ENCODE data around the gene ANXA1. TPM values are rescaled to one million over a fixed set of nuclear protein-coding genes. Genes with fewer than 3 reads are reported as not detected.

Gene ANXA1
- total and polyA plus RNA-seq, 5 donors: 46.7 to 139 (median 94.3) TPM

GRCh38 chr9:73121375-73121935 is 30.2 kb upstream of the ANXA1 start:
- H3K4me1 ChIP-seq (ENCODE audit: control insufficient read depth, insufficient read depth, low read length): no peaks in the 10 kb centered on the region
- H3K27ac ChIP-seq (ENCODE audit: low read length): no peak overlapping the region
- intact Hi-C loops (cut with DNase I): loop anchor here in 1 of 4 donors (10.0 kb wide), 1 partner anchor 53 kb away; no protein-coding TSS in a partner anchor
- no peaks in the 10 kb centered on the region for H3K27me3 ChIP-seq (ENCODE audit: control insufficient read depth, insufficient read depth)
- no peak overlapping the region for H3K4me3 ChIP-seq (ENCODE audit: low read length)
- DNase-seq (no peak), ATAC-seq (no peak)
- WGBS: 89% methylated on average over 1 of the region's 1 CpG
- H3K9me3 ChIP-seq (ENCODE audit: control insufficient read depth, low read length): no peaks in the 10 kb centered on the region

- DNase-seq: no peak
- Histone ChIP-seq H3K27ac (ENCODE audit: low read length) (no peak overlapping the region), H3K4me1 (ENCODE audit: control insufficient read depth, insufficient read depth, low read length) (no peaks in the 10 kb centered on the region), H3K4me3 (ENCODE audit: low read length) (no peak overlapping the region), H3K27me3 (ENCODE audit: control insufficient read depth, insufficient read depth) (no peaks in the 10 kb centered on the region), H3K9me3 (ENCODE audit: control insufficient read depth, low read length) (no peaks in the 10 kb centered on the region)
- intact Hi-C loops (cut with DNase I): loop anchor here in 1 of 4 donors (10.0 kb wide), 1 partner anchor 49 kb away; no protein-coding TSS in a partner anchor
- no peak for ATAC-seq
- 82% methylated on average over 1 of the region's 1 CpG for WGBS
Measured at GRCh38 chr9:73125651-73126050, 26.0 kb upstream of the ANXA1 start.

GRCh38 chr9:73129941-73130685 is 21.6 kb upstream of the ANXA1 start:
- WGBS: 68% methylated on average over 6 of the region's 6 CpGs
- no peaks in the 10 kb centered on the region for H3K4me1 ChIP-seq (ENCODE audit: control insufficient read depth, insufficient read depth, low read length)
- intact Hi-C loops (cut with DNase I): loop anchor here in 1 of 4 donors (10.0 kb wide), 1 partner anchor 45 kb away; no protein-coding TSS in a partner anchor
- no peaks in the 10 kb centered on the region for H3K9me3 ChIP-seq (ENCODE audit: control insufficient read depth, low read length)
- no peaks in the 10 kb centered on the region for H3K27me3 ChIP-seq (ENCODE audit: control insufficient read depth, insufficient read depth)
- H3K27ac ChIP-seq (ENCODE audit: low read length): no peak overlapping the region
- H3K4me3 ChIP-seq (ENCODE audit: low read length): no peak overlapping the region
- ATAC-seq: no peak
- no peak for DNase-seq

- DNase-seq (no peak), ATAC-seq (no peak)
- Histone ChIP-seq H3K4me3 (ENCODE audit: low read length) (peak overlapping the region; percentile 96), H3K9me3 (ENCODE audit: control insufficient read depth, low read length) (no peaks in the 10 kb centered on the region), H3K4me1 (ENCODE audit: control insufficient read depth, insufficient read depth, low read length) (no peaks in the 10 kb centered on the region), H3K27ac (ENCODE audit: low read length) (no peak overlapping the region), H3K27me3 (ENCODE audit: control insufficient read depth, insufficient read depth) (no peaks in the 10 kb centered on the region)
- intact Hi-C loops (cut with DNase I): no loop called here
- 38% methylated on average over 4 of the region's 4 CpGs for WGBS
Measured at GRCh38 chr9:73131461-73131860, 20.2 kb upstream of the ANXA1 start.

GRCh38 chr9:73132034-73132776 is 19.5 kb upstream of the ANXA1 start:
- no peaks in the 10 kb centered on the region for H3K4me1 ChIP-seq (ENCODE audit: control insufficient read depth, insufficient read depth, low read length)
- H3K27ac ChIP-seq (ENCODE audit: low read length): peak overlapping the region; percentile 82
- peak overlapping the region; percentile 96 for H3K4me3 ChIP-seq (ENCODE audit: low read length)
- 7% methylated on average over 15 of the region's 15 CpGs for WGBS
- no peaks in the 10 kb centered on the region for H3K27me3 ChIP-seq (ENCODE audit: control insufficient read depth, insufficient read depth)
- intact Hi-C loops (cut with DNase I): no loop called here
- DNase-seq (peak; percentile 71 to 88 (median 80)), ATAC-seq (peak; percentile 94 to 95)
- no peaks in the 10 kb centered on the region for H3K9me3 ChIP-seq (ENCODE audit: control insufficient read depth, low read length)

GRCh38 chr9:73133022-73133651 is 18.5 kb upstream of the ANXA1 start:
- DNase-seq: no peak
- WGBS: 63% methylated on average over 3 of the region's 3 CpGs
- intact Hi-C loops (cut with DNase I): no loop called here
- no peak overlapping the region for H3K27ac ChIP-seq (ENCODE audit: low read length)
- H3K27me3 ChIP-seq (ENCODE audit: control insufficient read depth, insufficient read depth): no peaks in the 10 kb centered on the region
- no peaks in the 10 kb centered on the region for H3K4me1 ChIP-seq (ENCODE audit: control insufficient read depth, insufficient read depth, low read length)
- no peak for ATAC-seq
- no peaks in the 10 kb centered on the region for H3K9me3 ChIP-seq (ENCODE audit: control insufficient read depth, low read length)
- peak overlapping the region; percentile 96 for H3K4me3 ChIP-seq (ENCODE audit: low read length)

GRCh38 chr9:73133921-73134407 is 17.7 kb upstream of the ANXA1 start:
- ATAC-seq (peak; percentile 40 to 73), DNase-seq (no peak)
- intact Hi-C loops (cut with DNase I): no loop called here
- no peak overlapping the region for H3K4me3 ChIP-seq (ENCODE audit: low read length)
- no peaks in the 10 kb centered on the region for H3K27me3 ChIP-seq (ENCODE audit: control insufficient read depth, insufficient read depth)
- WGBS: 62% methylated on average over 2 of the region's 2 CpGs
- H3K27ac ChIP-seq (ENCODE audit: low read length): no peak overlapping the region
- no peaks in the 10 kb centered on the region for H3K9me3 ChIP-seq (ENCODE audit: control insufficient read depth, low read length)
- no peaks in the 10 kb centered on the region for H3K4me1 ChIP-seq (ENCODE audit: control insufficient read depth, insufficient read depth, low read length)

GRCh38 chr9:73135394-73135793 is 16.3 kb upstream of the ANXA1 start:
- DNase-seq (no peak), ATAC-seq (no peak)
- intact Hi-C loops (cut with DNase I): no loop called here
- H3K9me3 ChIP-seq (ENCODE audit: control insufficient read depth, low read length): no peaks in the 10 kb centered on the region
- no peak overlapping the region for H3K27ac ChIP-seq (ENCODE audit: low read length)
- no peaks in the 10 kb centered on the region for H3K4me1 ChIP-seq (ENCODE audit: control insufficient read depth, insufficient read depth, low read length)
- H3K27me3 ChIP-seq (ENCODE audit: control insufficient read depth, insufficient read depth): no peaks in the 10 kb centered on the region
- no peak overlapping the region for H3K4me3 ChIP-seq (ENCODE audit: low read length)

GRCh38 chr9:73137286-73137899 is 14.3 kb upstream of the ANXA1 start:
- H3K4me3 ChIP-seq (ENCODE audit: low read length): no peak overlapping the region
- ATAC-seq: no peak
- no peaks in the 10 kb centered on the region for H3K9me3 ChIP-seq (ENCODE audit: control insufficient read depth, low read length)
- no peaks in the 10 kb centered on the region for H3K27me3 ChIP-seq (ENCODE audit: control insufficient read depth, insufficient read depth)
- intact Hi-C loops (cut with DNase I): no loop called here
- 70% methylated on average over 4 of the region's 4 CpGs for WGBS
- H3K27ac ChIP-seq (ENCODE audit: low read length): no peak overlapping the region
- DNase-seq: no peak
- H3K4me1 ChIP-seq (ENCODE audit: control insufficient read depth, insufficient read depth, low read length): no peaks in the 10 kb centered on the region

- intact Hi-C loops (cut with DNase I): no loop called here
- no peak overlapping the region for H3K4me3 ChIP-seq (ENCODE audit: low read length)
- no peaks in the 10 kb centered on the region for H3K27me3 ChIP-seq (ENCODE audit: control insufficient read depth, insufficient read depth)
- ATAC-seq (no peak), DNase-seq (no peak)
- no peaks in the 10 kb centered on the region for H3K4me1 ChIP-seq (ENCODE audit: control insufficient read depth, insufficient read depth, low read length)
- no peak overlapping the region for H3K27ac ChIP-seq (ENCODE audit: low read length)
- 91% methylated on average over 2 of the region's 2 CpGs for WGBS
- H3K9me3 ChIP-seq (ENCODE audit: control insufficient read depth, low read length): no peaks in the 10 kb centered on the region
Measured at GRCh38 chr9:73137914-73138313, 13.8 kb upstream of the ANXA1 start.

Measured in right cardiac atrium (tissue), 5 donors.